ENCODE data around the gene ADARB2.
A peak's percentile ranks its signal among the peaks of the same experiment; 100 is the strongest.

DNA sequence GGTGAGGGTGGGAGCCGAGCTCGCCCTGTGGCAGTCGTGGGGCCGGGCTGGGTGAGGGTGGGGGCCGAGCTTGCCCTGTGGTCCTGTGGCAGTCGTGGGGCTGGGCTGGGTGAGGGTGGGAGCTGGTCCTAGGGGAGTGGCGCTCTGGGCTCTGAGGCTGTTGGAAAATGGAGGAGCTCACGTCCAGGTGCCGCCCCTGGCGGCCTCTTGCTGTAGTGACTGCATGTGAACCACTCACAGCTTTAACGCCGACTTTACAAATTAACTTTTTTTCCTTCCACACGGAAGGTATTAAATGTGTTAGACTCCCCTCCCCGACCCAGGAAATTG lies 368.5 kb downstream of the ADARB2 start:
- TF ChIP-seq, protein P1, sequence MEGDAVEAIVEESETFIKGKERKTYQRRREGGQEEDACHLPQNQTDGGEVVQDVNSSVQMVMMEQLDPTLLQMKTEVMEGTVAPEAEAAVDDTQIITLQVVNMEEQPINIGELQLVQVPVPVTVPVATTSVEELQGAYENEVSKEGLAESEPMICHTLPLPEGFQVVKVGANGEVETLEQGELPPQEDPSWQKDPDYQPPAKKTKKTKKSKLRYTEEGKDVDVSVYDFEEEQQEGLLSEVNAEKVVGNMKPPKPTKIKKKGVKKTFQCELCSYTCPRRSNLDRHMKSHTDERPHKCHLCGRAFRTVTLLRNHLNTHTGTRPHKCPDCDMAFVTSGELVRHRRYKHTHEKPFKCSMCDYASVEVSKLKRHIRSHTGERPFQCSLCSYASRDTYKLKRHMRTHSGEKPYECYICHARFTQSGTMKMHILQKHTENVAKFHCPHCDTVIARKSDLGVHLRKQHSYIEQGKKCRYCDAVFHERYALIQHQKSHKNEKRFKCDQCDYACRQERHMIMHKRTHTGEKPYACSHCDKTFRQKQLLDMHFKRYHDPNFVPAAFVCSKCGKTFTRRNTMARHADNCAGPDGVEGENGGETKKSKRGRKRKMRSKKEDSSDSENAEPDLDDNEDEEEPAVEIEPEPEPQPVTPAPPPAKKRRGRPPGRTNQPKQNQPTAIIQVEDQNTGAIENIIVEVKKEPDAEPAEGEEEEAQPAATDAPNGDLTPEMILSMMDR (conservative IDR thresholded peaks at IDR 0.05; ENCODE audit: low read depth in 2 of 2) = peak; percentile 59 to 73
- TF ChIP-seq EZH2phosphoT487 (IDR thresholded peaks at IDR 0.05; ENCODE audit: unreplicated experiment) (no peak), JUNB (IDR thresholded peaks at IDR 0.05; ENCODE audit: unreplicated experiment) (no peak), POLR2AphosphoS5 (IDR thresholded peaks at IDR 0.05; ENCODE audit: low read depth) (no peak)
